Liver (tissue), 3 donors: Measurements from ENCODE around the gene NKD1.

Experiments
- ATF3 ChIP-seq: IDR thresholded peaks from 2 replicates; pipeline ENCODE4 v1.6.1; 2016; ENCODE audit warnings: antibody characterized with exemption
- EGR1 ChIP-seq, 2 donors: IDR thresholded peaks; 2 replicates each; pipeline ENCODE4 v1.6.1; 2016 to 2018; ENCODE audit warnings: antibody characterized with exemption in 2 of 2, low read depth in 2 of 2
- FOXA1 ChIP-seq: IDR thresholded peaks from 2 replicates; pipeline ENCODE4 v1.6.1; 2016; ENCODE audit warnings: antibody characterized with exemption
- GABPA ChIP-seq, 2 donors: IDR thresholded peaks in 1 of 2; conservative IDR thresholded peaks in 1 of 2; 2 replicates each; pipeline ENCODE4 v1.6.1; 2016; ENCODE audit warnings: antibody characterized with exemption in 2 of 2, mild to moderate bottlenecking in 1 of 2, moderate library complexity in 1 of 2
- JUND ChIP-seq, 2 donors: IDR thresholded peaks; 2 replicates each; pipeline ENCODE4 v1.6.1; 2016; ENCODE audit warnings: antibody characterized with exemption in 2 of 2
- RAD21 ChIP-seq, 2 donors: IDR thresholded peaks; 2 replicates each; pipeline ENCODE4 v1.6.1; 2016; ENCODE audit warnings: antibody characterized with exemption in 2 of 2, mild to moderate bottlenecking in 2 of 2
- REST ChIP-seq: IDR thresholded peaks from 2 replicates; pipeline ENCODE4 v1.6.1; 2016; ENCODE audit warnings: antibody characterized with exemption, mild to moderate bottlenecking
- SP1 ChIP-seq: IDR thresholded peaks from 2 replicates; pipeline ENCODE4 v1.6.1; 2018; ENCODE audit warnings: antibody characterized with exemption, mild to moderate bottlenecking
- TAF1 ChIP-seq: conservative IDR thresholded peaks from 2 replicates; pipeline ENCODE4 v1.6.1; 2016; ENCODE audit warnings: antibody characterized with exemption, mild to moderate bottlenecking
- YY1 ChIP-seq: IDR thresholded peaks from 2 replicates; pipeline ENCODE4 v1.6.1; 2016; ENCODE audit warnings: antibody characterized with exemption, mild to moderate bottlenecking
- TF ChIP-seq, protein P1 (sequence below): fragments of 150-350 bp; IDR thresholded peaks from 2 replicates; pipeline ENCODE4 v1.5.1; 2017; ENCODE audit warnings: improper control_type of control experiment, low read depth, low read length; ENCODE audit not compliant: missing input control
- TF ChIP-seq, protein P2 (sequence below): IDR thresholded peaks from 2 replicates; pipeline ENCODE4 v1.6.1; 2016; ENCODE audit warnings: antibody characterized with exemption
- TF ChIP-seq, protein P3 (sequence below): IDR thresholded peaks from 2 replicates; pipeline ENCODE4 v1.6.1; 2016; ENCODE audit warnings: antibody characterized with exemption
- donor health status: healthy.
- donor health status: healthy.

DNA sequence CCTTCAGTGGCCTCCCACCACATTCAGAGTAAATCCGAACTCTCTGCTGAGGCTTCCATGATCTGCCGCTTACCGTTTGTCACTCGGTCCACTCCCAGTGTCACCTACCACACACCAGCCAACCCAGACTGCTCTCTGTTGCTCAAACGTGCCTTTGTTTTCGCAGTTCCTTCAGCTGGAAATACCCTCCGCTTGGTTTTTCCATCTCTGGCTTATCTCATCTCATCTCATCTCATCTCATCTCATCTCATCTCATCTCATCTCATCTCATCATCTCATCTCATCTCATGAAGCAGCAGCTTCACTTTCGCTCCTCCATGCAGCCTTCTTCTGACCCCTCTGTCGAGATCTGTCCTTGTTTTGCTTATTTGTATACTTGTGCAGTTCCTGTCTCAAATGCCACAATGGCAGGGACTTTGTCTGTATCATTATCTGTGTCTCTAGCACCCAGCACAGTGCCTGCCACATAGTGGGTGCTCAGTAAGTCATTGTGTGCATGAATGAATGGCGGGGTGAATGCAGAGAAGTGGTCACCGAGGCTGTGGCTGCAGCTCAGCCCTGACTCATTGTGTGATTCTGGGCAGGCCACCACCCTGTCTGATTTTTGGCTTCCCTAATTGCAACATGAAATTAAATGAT is 136.7 kb downstream of the NKD1 start:
- TF ChIP-seq, protein P1, sequence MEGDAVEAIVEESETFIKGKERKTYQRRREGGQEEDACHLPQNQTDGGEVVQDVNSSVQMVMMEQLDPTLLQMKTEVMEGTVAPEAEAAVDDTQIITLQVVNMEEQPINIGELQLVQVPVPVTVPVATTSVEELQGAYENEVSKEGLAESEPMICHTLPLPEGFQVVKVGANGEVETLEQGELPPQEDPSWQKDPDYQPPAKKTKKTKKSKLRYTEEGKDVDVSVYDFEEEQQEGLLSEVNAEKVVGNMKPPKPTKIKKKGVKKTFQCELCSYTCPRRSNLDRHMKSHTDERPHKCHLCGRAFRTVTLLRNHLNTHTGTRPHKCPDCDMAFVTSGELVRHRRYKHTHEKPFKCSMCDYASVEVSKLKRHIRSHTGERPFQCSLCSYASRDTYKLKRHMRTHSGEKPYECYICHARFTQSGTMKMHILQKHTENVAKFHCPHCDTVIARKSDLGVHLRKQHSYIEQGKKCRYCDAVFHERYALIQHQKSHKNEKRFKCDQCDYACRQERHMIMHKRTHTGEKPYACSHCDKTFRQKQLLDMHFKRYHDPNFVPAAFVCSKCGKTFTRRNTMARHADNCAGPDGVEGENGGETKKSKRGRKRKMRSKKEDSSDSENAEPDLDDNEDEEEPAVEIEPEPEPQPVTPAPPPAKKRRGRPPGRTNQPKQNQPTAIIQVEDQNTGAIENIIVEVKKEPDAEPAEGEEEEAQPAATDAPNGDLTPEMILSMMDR, result no peak
- TF ChIP-seq, protein P2, sequence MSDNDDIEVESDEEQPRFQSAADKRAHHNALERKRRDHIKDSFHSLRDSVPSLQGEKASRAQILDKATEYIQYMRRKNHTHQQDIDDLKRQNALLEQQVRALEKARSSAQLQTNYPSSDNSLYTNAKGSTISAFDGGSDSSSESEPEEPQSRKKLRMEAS, result no peak
- TF ChIP-seq TAF1, result no peak
- TF ChIP-seq JUND (IDR thresholded peaks at IDR 0.05), result no peak
- no peak for TF ChIP-seq ATF3
- TF ChIP-seq RAD21 (IDR thresholded peaks at IDR 0.05), result no peak
- no peak for TF ChIP-seq SP1
- no peak for TF ChIP-seq REST
- TF ChIP-seq, protein P3, sequence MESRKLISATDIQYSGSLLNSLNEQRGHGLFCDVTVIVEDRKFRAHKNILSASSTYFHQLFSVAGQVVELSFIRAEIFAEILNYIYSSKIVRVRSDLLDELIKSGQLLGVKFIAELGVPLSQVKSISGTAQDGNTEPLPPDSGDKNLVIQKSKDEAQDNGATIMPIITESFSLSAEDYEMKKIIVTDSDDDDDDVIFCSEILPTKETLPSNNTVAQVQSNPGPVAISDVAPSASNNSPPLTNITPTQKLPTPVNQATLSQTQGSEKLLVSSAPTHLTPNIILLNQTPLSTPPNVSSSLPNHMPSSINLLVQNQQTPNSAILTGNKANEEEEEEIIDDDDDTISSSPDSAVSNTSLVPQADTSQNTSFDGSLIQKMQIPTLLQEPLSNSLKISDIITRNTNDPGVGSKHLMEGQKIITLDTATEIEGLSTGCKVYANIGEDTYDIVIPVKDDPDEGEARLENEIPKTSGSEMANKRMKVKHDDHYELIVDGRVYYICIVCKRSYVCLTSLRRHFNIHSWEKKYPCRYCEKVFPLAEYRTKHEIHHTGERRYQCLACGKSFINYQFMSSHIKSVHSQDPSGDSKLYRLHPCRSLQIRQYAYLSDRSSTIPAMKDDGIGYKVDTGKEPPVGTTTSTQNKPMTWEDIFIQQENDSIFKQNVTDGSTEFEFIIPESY, result no peak
- no peak for TF ChIP-seq EGR1 (IDR thresholded peaks at IDR 0.05; ENCODE audit: low read depth in 2 of 2)
- TF ChIP-seq YY1, result no peak
- TF ChIP-seq GABPA (IDR thresholded peaks at IDR 0.05 in 1 of 2, conservative IDR thresholded peaks at IDR 0.05 in 1 of 2), result no peak
- no peak for TF ChIP-seq FOXA1
